GM13976 (cell line): Measurements from ENCODE around the gene AGPAT4.

ENCODE experiments used
- DNase-seq: peaks from one replicate; pipeline ENCODE4 v3.0.0; 2012; ENCODE audit warnings: low spot score
- in situ Hi-C: fragments of 300-500 bp; cut with MboI; formaldehyde crosslinking; loops from one replicate; pipeline ENCODE4 v1.12.0; 2022; ENCODE audit warnings: low sequenced_read_pairs, mixed read lengths, inconsistent platforms; ENCODE audit not compliant: unreplicated experiment
- TF ChIP-seq, protein P1 (sequence below): IDR thresholded peaks from 2 replicates; pipeline ENCODE4 v1.5.1; 2012; ENCODE audit warnings: borderline replicate concordance, mild to moderate bottlenecking; ENCODE audit not compliant: insufficient read depth; ENCODE audit errors: extremely low read depth, missing control alignments, control extremely low read depth

AGPAT4 gene

DNA sequence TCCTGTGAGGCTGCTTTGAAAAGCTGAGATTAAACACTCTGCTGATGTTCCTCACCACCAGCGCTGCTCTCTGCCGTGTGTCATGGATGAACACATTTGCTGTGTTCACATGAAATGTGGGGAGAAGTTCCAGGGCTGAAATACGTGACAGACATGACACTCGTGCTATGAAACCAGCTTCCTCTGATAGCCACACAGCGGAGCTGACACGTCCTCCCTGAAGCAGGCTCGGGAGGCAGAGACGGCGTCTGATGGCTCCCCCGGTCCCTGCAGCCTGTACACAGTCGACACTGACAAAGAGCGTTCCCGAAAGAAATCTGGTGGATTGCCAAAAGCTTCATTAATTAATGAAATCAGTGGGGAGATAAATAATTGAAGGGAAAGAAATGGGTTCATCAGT is 17.5 kb downstream of the AGPAT4 start:
- in situ Hi-C loops: no loop called here
- TF ChIP-seq, protein P1, sequence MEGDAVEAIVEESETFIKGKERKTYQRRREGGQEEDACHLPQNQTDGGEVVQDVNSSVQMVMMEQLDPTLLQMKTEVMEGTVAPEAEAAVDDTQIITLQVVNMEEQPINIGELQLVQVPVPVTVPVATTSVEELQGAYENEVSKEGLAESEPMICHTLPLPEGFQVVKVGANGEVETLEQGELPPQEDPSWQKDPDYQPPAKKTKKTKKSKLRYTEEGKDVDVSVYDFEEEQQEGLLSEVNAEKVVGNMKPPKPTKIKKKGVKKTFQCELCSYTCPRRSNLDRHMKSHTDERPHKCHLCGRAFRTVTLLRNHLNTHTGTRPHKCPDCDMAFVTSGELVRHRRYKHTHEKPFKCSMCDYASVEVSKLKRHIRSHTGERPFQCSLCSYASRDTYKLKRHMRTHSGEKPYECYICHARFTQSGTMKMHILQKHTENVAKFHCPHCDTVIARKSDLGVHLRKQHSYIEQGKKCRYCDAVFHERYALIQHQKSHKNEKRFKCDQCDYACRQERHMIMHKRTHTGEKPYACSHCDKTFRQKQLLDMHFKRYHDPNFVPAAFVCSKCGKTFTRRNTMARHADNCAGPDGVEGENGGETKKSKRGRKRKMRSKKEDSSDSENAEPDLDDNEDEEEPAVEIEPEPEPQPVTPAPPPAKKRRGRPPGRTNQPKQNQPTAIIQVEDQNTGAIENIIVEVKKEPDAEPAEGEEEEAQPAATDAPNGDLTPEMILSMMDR: no peak
- DNase-seq: no peak

DNA sequence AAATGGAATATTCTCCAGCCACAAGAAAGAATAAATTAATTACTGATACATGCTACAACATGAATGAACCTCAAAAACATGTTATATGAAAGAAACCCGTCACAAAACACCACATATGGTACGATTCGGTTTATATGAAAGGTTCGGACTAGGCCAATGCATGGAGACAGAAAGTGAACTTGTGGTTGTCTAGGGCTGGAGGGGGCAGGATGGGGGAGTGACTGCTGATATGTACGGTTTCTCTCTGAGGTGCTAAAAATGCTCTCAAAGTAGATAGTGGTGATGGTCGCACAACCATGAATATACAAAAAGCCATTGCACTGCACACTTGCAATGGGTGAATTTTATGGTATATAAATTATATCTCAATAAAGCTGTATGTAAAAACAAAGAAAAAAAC is 18.3 kb downstream of the AGPAT4 start:
- no peak for DNase-seq
- TF ChIP-seq, protein P1: no peak
- in situ Hi-C loops: no loop called here

DNA sequence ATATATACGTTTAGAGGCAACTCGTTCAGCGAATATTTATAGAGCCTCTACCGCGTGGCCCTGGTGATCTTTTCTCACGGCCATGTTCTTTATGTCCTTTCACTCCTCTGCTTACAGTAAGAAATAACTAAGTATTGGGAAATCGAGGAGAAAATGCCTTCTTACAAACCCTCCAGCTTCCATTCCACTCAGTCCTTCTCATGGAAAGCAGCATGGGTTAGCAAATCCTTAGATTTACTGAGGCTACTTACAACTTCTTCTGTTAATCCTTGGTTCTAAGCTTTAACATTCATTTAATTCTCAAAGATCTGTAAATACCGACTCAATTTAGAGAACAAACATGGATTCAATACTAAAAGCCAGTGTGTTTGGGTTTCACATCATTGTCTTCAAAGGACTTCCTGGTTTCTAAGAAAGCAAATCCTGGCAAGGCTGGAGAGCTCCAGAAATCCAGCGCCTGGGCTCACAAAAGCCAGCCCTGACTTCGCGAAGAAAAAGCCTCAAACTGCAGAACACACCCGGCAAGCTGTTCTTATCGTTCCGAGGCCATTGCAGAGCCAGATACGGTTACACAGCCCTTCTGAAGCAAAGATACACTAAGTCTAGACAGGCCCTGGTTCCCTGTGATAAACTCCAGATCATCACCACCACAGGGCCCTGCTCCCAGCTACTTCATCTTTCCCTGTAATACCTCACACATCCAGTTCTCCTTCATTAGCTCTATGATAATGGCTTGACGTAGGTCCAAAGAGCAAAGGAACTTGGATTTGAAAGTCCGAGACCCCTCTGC is 19.2 kb downstream of the AGPAT4 start:
- TF ChIP-seq, protein P1: no peak
- no peak for DNase-seq
- in situ Hi-C loops: no loop called here

DNA sequence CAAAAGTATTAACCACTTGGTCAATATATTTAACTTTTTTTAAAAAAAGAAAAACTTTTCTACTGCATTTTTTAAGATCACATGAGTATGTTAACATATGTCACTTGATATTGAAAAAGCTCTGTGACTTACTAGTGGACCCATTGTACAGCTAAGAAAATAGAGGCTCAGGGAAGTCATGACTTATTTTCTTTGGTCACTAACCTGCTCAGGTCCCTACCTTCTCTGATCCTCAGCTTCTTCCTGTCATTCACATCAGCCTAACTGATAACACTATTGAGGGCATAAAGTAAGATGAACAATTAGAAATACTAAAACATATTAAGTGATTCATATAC is 19.8 kb downstream of the AGPAT4 start:
- in situ Hi-C loops: no loop called here
- DNase-seq: no peak
- TF ChIP-seq, protein P1: no peak

DNA sequence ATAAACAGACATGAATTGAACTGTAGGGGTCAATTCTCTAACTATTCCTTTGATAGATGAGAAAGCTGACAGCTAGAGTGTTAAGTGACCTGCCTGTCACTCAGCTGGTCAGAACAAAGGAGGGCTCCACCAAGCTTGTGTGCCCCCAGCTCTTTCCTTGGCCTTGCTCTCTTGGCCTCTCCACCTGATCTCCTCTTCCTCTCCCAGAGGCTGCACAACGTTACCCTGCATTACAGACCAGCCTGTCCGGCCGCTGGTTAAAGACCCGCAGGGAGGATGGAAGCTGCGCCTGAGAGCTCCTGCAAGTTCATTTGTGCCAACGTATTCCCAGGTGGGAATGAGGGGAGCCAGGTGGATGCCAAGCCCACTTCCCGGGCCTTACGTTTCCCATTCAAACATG is 22.5 kb downstream of the AGPAT4 start:
- in situ Hi-C loops: no loop called here
- no peak for DNase-seq
- TF ChIP-seq, protein P1: no peak

DNA sequence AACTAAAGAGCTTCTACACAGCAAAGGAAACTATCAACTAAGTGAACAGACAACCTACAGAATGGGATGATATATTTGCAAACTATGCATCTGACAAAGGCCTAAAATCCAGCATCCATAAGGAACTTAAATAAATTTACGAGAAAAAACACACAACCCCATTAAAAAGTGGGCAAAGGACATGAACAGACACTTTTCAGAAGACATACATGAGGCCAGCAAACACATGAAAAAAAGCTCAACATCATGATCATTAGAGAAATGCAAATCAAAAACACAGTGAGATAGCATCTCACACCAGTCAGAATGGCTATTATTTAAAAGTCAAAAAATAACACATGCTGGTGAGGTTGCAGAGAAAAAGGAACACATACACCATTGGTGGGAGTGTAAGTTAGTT is 24.5 kb downstream of the AGPAT4 start:
- TF ChIP-seq, protein P1: no peak
- no peak for DNase-seq
- in situ Hi-C loops: no loop called here
